WTC11 (cell line): ENCODE data around the gene BLOC1S4.

Source experiments
- CREB1 ChIP-seq: sonication (generic); formaldehyde crosslinking; IDR thresholded peaks from 2 replicates; pipeline ENCODE4 v1.8.0; 2023; ENCODE audit warnings: mild to moderate bottlenecking, missing genetic modification reagents
- CTCF ChIP-seq: fragments of 200-600 bp; IDR thresholded peaks from 2 replicates; pipeline ENCODE4 v1.8.0; 2022; ENCODE audit warnings: antibody characterized with exemption
- GTF2I ChIP-seq: fragments of 250-450 bp; sonication (Bioruptor Pico); conservative IDR thresholded peaks from 2 replicates; pipeline ENCODE4 v1.4.0; 2021; ENCODE audit warnings: mild to moderate bottlenecking
- HMGXB4 ChIP-seq: sonication (generic); formaldehyde crosslinking; IDR thresholded peaks from 2 replicates; pipeline ENCODE4 v1.8.1; 2023; ENCODE audit warnings: mild to moderate bottlenecking, moderate library complexity, missing genetic modification reagents
- JUN ChIP-seq: sonication (generic); formaldehyde crosslinking; IDR thresholded peaks from 2 replicates; pipeline ENCODE4 v1.8.0; 2023; ENCODE audit warnings: mild to moderate bottlenecking, missing genetic modification reagents
- MAX ChIP-seq: sonication (generic); formaldehyde crosslinking; IDR thresholded peaks from 2 replicates; pipeline ENCODE4 v1.8.0; 2022; ENCODE audit warnings: mild to moderate bottlenecking, missing genetic modification reagents
- MLX ChIP-seq: sonication (generic); formaldehyde crosslinking; IDR thresholded peaks from 2 replicates; pipeline ENCODE4 v1.8.1; 2023; ENCODE audit warnings: mild to moderate bottlenecking, missing genetic modification reagents, moderate library complexity
- NFE2L1 ChIP-seq: sonication (generic); formaldehyde crosslinking; IDR thresholded peaks from 2 replicates; pipeline ENCODE4 v1.8.1; 2023; ENCODE audit warnings: missing genetic modification reagents
- NR2C2 ChIP-seq: sonication (generic); formaldehyde crosslinking; IDR thresholded peaks from 2 replicates; pipeline ENCODE4 v1.8.0; 2022; ENCODE audit warnings: mild to moderate bottlenecking, missing genetic modification reagents
- NR3C1 ChIP-seq: sonication (generic); formaldehyde crosslinking; conservative IDR thresholded peaks from 2 replicates; pipeline ENCODE4 v1.8.1; 2023; ENCODE audit warnings: low read depth, mild to moderate bottlenecking, missing genetic modification reagents
- SMAD3 ChIP-seq: sonication (generic); formaldehyde crosslinking; IDR thresholded peaks from 2 replicates; pipeline ENCODE4 v1.8.0; 2022; ENCODE audit warnings: missing genetic modification reagents, mild to moderate bottlenecking, borderline replicate concordance
- TF ChIP-seq, protein P1 (sequence below): sonication (generic); formaldehyde crosslinking; IDR thresholded peaks from 2 replicates; pipeline ENCODE4 v1.8.0; 2023; ENCODE audit warnings: mild to moderate bottlenecking, missing genetic modification reagents

DNA sequence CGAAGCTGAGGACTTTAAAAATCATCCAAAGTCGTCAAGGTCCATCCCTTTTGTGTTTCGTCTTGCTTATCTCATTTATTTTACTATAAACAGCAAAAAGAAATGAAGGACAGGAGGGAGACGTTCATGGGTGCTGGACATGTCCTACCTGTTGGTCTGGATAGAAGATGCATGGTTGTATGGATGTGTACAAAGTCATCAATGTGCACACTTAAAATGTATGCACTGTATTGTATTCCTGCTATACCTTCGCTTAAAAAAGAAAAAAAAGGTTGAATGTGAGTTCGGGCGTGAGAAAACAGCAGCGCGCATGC lies 313 bp upstream of the BLOC1S4 start:
- TF ChIP-seq NFE2L1: no peak
- no peak for TF ChIP-seq MAX
- no peak for TF ChIP-seq SMAD3 (CRISPR knock-in tag)
- no peak for TF ChIP-seq CTCF
- TF ChIP-seq NR2C2 (CRISPR knock-in tag): no peak
- no peak for TF ChIP-seq HMGXB4 (CRISPR knock-in tag)
- TF ChIP-seq GTF2I: no peak
- TF ChIP-seq, protein P1, sequence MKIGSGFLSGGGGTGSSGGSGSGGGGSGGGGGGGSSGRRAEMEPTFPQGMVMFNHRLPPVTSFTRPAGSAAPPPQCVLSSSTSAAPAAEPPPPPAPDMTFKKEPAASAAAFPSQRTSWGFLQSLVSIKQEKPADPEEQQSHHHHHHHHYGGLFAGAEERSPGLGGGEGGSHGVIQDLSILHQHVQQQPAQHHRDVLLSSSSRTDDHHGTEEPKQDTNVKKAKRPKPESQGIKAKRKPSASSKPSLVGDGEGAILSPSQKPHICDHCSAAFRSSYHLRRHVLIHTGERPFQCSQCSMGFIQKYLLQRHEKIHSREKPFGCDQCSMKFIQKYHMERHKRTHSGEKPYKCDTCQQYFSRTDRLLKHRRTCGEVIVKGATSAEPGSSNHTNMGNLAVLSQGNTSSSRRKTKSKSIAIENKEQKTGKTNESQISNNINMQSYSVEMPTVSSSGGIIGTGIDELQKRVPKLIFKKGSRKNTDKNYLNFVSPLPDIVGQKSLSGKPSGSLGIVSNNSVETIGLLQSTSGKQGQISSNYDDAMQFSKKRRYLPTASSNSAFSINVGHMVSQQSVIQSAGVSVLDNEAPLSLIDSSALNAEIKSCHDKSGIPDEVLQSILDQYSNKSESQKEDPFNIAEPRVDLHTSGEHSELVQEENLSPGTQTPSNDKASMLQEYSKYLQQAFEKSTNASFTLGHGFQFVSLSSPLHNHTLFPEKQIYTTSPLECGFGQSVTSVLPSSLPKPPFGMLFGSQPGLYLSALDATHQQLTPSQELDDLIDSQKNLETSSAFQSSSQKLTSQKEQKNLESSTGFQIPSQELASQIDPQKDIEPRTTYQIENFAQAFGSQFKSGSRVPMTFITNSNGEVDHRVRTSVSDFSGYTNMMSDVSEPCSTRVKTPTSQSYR: no peak
- TF ChIP-seq JUN (CRISPR knock-in tag): no peak
- TF ChIP-seq CREB1 (CRISPR knock-in tag): no peak
- no peak for TF ChIP-seq NR3C1
- no peak for TF ChIP-seq MLX (CRISPR knock-in tag)
